EL (cell line): Measurements from ENCODE around the gene PPARG.
A peak's percentile ranks its signal among the peaks of the same experiment; 100 is the strongest.

Source experiments
- DNase-seq: peaks from one replicate; pipeline ENCODE4 v3.0.0-alpha.2; 2016

PPARG gene

DNA sequence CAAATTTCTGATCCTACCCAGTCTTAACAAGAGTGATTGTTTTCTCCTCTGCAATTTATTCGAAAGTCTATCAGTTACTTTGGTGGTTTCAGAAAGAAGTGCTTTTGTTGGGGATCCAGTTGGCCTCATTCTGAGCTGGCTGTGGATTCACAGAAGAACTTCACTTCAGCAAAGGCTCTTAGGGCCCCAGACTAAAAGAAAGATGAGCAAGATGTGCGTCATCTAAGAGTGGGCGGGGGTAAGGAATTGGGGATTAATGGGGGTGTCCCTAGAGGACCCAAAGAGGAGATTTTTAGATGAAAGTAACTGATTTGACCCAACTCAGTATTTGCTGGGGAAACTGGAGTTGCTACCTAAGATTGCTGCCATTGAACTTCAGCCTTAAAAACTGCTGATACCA lies 131.5 kb downstream of the PPARG start:
- peak; percentile 24 for DNase-seq

DNA sequence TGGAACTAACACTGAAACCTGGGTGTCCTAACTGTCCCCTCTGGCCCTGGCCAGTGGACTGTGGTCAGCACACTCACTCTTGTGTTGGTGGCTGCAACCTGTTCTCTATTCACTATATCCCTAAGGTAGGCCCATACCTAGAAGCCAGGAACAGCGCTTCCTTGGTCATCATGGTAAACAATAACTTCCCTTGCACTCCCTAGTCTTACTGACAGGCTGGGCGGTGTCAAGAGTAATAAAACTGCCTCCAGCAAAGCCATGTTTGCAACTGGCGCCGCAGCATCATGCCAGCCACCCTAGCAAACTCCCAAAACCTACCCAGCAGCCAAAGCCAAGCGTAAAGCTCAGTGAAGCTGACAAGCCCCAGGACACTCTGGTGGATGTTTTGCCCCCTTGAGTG lies 132.3 kb downstream of the PPARG start:
- DNase-seq: no peak

DNA sequence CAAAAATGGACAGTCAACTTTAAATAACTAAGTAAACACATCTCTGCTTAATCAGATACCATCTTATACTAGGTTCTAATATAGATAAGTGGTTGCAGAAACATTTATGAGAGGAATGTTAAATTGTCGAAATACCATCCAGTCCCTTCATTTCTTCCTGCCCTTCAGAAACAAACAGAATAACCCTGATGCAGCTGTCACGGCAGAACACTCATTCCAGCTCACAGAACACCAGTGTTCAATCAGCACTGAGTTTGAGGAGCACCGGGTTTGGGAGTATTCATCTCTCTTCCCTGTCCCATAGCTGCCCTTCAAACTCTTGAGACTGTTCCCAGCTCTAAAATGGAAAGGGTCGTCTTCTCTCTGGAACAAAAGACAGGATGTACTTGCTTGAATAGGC lies 134.3 kb downstream of the PPARG start:
- no peak for DNase-seq

DNA sequence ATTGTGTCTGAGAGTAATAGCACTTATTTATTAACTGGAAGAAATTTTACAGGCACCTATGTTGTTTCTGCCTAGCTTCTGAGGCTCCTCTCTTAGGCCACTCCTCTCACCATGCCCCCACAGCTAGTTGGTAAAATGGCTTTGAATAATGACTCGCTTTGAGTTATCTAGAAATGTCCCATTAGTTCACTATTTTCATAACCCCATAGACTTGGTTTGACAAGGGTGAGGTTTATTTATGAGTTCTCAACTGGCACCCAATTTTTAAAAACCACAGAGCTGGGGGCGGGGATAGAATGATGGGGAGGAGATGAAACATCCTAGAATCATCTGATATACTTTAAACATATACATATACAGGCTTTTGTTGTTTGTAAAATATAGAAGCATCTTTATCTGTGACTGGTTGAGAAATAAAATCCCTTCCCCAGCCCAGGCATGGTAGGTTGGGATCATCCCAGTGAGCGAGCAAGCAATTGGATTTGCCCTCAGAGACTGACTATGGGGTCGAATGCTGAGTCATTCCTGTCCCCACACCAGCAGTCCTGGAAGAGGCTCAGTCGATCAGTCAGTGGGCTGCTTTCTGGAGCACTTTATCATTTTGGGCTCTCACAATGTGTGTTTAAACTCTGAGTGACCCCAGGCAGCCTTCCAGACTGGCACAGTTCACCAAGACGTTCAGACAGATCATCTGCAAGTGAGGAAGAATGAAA lies 135.2 kb downstream of the PPARG start:
- DNase-seq: peak; percentile 63

DNA sequence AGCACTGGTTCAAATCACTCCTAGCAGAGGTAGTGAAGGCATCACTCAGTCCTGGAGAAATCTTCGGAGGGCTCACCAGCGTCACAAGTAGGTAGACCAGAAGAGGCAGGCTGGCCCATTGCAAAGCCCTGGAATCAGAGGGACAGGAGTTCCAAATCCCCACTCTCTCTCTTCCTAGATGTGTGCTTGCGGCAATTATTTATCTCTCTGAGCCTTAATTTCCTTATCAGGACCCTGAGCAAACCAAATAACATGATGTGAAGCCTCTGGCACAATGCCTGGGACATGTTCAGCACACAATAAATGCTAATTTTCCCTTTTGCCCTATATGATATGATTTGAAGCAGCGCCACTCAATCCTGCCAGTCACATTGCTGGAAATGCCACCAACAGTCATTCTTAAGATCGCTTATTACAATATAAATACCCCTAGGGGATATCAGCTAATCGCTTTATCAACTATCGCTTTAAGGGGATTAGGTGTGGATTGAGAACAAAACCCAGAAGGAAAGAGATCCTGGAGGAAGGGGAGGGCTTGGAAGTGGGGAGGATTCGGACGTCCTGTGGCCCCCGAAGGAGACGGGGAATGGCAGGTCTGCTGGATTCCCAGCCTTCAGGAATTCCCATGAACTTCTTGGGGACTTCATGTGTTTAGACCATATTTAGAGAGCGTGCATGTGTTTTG lies 135.9 kb downstream of the PPARG start:
- no peak for DNase-seq

DNA sequence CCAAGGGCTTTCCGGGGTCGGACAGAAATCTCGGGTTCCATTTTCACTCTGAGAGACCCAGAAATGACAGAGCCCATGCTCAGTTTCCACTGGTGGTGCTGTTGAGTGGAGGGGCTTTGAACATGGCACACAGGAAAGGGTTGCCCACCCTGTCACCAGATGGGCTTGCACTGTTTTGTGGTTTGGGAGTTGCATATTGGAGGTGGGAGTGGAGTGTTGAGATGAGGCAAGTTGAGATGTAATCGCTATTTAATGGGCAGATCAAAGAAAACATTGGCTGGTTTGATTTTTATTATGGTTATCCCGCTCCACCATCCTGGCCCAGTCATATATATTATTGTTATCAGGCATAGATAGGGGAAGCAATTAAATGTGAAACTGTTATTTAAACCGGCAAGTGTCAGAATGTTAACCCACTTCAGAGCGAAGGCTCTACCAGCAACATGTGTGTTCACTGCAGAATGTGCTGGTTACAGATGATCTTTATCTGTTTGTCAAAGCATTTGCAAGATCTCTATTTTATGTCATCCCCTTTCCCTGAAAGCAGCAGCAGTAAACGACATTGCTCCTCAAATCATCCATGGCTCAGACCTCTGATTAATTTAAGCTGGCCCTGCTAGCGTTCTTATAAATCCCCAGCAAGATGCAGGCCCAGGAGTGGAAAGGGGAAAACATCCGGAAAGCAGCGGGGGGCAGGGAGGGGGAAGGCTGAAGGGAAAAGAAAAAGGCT lies 137.1 kb downstream of the PPARG start:
- DNase-seq: no peak

DNA sequence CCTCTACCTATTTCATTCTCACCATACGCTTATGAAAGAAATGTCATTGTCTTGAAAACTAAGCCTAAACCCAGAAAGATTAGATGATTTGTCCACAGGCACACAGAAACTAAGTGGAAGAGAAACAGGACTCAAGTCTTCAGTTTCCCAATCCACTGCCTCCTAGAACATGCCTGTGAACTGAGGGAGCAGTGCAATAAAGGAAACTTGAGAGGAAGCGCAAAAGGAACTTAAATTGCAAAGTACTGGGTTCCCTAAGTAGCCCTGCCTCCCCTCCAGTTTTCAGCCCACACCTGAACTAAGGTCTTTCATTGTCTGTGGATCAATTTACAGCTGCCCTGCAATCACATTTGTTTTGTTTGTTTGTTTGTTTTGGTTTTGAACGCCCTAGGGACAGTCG lies 138.7 kb downstream of the PPARG start:
- DNase-seq: no peak

DNA sequence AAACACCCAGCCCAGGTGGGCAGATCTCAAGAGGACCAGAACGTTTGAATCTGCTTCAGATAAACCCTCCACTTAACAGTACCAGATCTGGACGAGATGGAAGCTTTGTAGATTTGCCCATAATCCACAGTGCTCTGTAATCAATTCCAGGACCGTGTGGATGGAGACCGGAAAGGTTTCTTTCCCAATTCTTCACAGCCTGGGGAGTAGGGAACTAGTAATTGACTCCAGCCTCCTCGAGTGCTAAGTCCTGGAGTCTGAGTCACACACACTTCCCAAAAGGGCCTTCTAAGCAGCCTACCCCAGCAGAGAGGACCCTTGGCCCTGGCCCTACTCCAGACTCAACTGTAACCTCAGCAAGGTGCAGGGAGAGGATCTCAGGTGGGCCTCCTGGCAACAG lies 139.3 kb downstream of the PPARG start:
- DNase-seq: no peak

DNA sequence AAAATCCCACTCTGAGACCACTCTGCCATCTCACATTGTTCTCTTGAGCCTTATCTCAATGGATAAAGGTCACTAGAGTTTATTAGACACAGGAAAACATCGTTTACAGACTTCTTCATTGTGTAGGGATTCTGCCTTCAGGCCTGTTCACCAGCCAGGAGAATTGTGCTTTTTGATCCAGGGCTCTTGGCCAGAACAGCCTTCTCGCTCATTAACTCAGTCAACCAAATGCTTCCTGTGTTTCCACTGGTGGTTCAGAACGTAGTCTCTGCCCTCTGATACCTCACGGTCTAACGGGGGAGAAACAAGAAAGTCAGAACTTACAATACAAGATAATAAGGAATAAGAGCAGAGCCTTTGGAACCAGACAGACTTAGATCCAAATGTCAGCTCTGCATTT lies 141.2 kb downstream of the PPARG start:
- no peak for DNase-seq

DNA sequence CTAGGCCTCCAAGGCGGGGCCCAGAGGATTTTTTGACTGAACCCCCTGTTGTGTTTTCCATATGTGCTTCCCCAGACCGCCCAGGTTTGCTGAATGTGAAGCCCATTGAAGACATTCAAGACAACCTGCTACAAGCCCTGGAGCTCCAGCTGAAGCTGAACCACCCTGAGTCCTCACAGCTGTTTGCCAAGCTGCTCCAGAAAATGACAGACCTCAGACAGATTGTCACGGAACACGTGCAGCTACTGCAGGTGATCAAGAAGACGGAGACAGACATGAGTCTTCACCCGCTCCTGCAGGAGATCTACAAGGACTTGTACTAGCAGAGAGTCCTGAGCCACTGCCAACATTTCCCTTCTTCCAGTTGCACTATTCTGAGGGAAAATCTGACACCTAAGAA lies 145.0 kb downstream of the PPARG start:
- DNase-seq: no peak

DNA sequence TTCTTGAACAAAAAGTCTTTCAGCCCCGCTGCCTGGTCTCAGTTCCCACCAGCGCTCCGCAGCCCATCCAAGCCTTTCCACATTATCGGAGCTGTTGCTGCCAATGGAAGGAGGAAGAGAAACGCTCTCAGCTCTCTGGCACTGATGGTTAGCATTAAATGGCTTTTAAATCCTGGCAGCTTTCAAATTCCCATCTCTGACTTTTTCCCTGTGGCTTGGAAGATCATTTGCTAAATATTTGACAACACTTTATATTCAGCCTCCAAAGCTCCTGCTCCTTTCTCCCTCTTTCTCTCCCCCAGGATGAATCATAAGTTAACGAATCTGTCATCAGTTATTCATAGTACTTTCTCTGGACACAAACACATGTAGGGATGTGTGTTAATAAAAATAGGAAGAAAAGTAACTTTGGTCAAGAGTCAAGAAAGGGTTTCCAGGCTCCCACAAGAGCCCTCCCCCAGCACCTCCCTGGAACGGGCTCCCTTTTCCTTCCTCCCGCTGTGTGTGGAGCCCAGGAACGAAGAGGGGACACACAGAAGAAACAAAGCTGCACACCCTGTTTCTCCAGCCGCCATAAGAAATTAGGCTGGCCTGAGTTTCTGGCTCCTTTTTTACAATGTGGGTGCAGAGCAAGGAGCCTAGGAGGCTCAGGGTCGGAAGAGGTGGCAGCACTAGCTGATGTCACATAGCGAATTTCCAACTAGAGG lies 147.8 kb downstream of the PPARG start:
- DNase-seq: peak; percentile 51

DNA sequence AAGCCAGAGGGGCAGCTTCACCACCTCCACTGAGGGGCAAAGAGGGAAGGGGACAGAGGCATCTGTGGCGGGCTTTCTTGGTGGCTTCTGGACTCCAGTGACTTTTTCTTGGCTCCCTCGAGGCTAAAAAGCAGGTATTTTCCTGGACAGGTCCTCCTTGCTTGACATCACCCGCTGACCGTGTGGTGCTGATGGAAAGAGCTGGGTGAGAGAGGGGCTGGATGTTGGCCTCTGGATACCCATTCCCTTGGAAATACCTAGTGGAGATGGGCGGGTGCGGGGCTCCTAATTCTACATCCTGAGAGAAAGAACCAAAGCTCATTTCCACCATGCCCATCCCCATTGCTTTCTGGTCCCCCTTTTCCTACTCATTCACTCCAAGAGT lies 148.3 kb downstream of the PPARG start:
- no peak for DNase-seq

DNA sequence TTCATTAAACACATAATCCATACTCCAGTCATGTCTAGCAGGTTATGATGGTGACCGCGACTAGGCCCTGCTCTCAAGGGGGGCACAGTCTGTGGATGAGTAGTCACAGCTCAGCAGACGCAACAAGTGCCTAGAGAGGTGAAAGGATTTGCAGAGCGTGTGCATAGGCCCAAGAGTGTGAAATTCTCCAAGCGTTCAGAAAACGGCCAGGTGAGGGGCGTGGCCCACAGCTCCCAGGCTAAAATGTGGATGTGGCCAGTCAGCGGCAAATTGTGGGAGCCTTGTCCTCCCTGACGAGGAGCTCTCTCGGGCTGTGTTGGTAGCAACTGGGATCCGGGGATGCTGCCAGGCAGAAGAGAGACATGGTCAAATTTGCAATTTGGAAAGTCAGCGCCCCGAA lies 149.0 kb downstream of the PPARG start:
- DNase-seq: no peak

DNA sequence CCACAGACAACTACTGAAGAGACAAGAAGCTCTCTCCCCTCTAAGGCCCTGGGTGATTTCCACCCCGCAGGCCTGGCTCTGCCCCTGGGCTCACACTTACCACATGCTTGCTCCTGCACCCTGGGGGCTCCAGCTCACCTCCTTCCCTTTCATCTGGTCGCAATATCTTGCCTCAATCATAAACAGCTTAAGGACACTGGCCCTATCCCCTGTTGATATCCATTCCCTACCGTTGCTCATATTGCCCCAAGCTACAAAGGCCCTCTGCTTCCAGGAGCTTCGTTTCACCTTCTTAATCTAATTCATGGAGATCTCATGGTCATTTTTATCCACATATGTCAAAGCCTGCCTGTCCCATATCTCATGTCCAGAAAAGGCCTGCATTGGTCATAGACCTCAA lies 149.4 kb downstream of the PPARG start:
- DNase-seq: no peak

DNA sequence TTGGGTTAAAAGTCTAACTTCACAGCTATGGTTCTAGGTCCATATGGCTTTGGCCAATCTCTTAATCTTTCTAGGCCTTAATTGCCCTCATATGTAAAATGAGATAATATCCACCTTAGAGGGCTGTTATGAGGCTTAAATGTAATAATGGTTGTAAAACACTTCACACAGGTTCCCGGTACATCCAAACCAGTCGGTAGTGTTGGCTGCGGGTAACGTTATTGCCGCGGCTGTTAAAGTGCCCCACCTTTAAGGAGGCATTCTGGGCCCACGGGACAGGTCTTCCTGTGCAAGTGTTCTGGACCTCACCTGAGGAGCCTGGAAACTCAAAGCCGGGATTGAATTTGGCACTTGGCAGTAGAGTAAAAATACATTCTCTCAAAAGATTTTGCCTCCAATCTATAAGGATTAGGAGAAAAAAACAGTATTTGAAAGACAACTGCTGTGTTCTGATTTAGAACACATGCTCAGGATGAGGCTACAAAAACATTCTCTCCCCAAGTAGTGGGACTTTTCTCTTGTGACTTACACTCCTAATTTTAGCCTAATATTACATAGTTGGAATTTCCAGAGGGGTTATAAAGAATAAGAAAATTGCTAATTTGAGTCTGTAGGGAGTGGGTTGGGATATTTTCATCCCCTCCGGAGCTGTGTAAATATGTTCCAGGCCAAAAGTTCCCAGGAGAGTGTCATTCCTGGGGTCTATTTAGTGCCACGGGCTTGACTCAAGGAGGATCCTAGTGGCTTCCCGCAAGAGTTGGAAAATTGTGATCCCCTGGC lies 150.5 kb downstream of the PPARG start:
- no peak for DNase-seq

DNA sequence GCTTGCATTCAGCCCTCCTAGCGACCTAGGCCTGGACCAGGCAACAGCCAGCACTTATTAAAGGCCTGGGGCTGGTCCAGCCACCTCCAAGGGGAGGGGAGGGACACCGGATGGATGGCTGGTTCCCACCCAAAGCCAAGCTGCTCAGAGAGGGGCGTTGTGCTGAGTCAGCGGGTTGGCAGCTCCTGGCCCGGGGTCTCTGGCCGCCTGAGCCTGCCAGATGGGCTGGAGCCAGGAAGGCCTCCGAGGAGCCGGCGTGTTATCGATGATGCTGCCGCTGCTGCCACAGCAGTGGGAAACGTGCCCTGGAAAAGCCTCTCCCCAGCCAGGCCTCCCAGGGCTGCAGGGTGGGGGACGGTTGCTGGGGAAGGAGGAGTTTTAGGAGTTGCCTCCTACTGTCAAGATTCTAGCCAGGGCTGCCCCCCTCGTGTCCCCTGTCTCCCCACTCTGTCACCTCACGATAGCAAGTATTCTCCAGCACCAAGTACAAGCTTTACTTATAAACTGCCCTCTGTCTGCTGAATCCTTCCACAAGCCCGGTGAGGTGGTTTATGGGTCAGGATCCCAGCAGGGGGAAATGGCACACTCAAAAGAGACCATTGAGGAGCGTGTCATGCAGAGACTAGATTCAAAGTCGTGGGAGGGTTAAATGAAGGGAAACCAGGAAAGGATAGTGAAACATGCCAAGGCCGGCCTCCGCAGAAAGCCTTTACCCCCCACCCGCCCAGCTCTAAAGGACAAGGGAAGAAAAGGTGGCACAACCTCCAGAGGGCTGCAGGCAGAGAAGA lies 152.3 kb downstream of the PPARG start:
- DNase-seq: peak; percentile 17

DNA sequence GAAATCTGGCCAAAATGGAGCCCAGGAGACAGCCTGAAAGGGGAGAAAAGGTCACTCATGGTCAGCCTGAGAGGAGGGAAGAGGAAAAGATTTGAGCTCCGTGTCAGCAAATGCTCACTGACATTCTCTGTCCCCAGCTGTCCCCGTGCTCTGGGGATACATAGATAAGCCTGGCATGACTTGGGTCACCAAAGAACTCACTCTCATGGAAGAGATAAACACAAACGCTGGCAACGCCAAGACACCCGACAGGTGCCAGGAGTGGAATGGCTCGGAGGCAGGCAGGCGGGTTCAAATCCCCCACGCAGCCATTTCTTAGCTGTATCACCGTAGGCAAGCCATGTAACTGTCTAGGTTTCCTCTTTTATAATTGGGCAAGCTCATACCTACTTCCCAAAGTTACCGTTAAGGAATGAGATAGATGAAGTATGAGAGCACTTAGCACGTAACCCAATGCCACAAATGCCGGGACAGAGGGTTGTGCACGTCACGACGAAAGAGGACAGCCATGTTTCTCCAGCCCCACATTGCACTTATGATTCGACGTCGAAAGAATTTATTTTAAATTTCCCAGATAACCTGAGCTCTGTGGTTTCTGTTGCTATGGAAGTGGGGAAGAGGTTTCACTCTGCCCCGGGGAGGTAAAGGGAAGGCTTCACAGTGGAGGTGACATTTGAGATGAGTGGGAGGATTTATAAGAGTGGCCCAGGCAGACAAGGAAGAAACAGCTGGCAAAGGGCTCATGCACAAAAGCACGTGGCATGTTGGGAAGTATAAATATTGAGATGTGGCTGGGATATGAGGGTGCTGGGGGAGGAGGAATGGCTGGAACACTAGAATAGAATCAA lies 154.0 kb downstream of the PPARG start:
- no peak for DNase-seq

DNA sequence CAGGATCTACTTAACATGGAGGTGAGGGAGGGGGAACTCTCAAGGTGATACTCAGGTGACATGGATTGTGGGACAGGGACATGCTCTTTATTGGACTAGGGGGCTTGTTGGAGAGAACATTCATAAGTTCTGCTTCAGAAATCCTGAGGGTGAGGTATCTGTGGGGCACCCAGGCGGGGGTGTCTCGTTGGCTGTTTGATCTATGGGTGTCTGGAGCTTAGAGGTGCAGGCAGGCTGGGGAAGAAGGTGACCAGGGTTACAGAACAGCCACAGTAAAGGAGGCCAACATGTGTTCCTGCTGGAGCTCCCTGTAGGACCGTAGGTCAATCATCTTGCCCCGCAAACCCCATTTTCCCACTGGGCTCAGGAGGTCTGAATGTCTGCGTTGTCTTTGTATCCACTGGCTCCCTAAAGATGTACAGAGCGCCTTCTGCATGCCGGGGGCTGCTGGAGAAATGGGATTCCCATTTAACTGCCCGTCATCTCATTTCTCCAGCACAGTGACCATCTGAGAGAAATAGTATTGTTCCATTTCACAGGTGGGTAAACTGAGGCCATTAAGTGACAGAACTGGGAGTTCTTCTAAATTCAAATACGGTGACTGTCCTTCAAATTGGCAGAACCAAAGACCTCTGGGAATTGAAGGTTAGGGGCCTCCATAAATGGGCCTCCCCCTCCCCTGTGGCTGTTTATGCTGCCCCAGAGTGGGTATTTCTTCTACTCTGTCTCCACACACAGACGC lies 155.1 kb downstream of the PPARG start:
- no peak for DNase-seq

DNA sequence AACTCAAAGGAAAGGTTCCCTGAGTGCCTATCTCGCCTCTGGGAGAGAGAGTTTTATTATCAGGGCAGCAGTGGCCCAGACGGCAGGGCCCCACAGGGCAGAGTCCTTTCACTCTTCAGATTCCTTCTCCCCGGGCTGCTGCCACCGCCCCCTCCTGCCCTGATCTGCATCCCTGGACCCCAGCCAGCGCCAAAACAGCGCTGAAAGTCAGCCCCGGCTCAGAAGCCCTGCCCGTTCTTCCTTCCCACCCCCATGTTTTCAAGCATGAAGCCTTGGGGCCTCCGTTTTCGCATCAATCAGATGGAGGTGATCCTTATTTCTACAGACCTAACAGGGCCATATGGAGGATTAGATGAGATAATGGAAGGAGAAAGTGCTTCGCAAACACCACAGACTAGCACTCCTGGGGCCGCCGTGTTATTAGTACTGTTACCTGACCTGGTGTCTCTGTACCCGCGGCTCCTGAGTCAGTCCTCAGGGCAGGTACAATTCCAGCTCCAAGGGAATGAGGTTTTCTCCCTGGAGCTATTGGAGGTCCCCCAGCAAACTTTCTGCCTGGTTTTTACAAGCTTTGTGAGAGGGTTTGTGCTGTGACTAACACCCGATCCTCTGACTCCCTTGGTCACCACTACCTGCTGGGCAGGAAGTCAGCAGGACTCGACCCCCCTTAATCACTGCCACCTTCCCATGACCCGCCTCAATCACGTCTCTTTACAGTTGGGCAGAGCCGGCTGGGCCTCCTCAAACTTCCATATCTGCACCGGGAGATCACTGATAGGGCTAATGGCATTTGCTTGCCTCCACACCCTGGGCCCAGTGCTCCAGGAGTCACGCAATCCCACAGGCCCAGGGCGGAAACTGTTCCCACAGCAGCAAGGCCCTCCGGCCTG lies 156.0 kb downstream of the PPARG start:
- DNase-seq: peak; percentile 36
